ENCODE results near the gene SLCO1C1.
A peak's percentile ranks its signal among the peaks of the same experiment; 100 is the strongest.

Gene SLCO1C1, protein sequence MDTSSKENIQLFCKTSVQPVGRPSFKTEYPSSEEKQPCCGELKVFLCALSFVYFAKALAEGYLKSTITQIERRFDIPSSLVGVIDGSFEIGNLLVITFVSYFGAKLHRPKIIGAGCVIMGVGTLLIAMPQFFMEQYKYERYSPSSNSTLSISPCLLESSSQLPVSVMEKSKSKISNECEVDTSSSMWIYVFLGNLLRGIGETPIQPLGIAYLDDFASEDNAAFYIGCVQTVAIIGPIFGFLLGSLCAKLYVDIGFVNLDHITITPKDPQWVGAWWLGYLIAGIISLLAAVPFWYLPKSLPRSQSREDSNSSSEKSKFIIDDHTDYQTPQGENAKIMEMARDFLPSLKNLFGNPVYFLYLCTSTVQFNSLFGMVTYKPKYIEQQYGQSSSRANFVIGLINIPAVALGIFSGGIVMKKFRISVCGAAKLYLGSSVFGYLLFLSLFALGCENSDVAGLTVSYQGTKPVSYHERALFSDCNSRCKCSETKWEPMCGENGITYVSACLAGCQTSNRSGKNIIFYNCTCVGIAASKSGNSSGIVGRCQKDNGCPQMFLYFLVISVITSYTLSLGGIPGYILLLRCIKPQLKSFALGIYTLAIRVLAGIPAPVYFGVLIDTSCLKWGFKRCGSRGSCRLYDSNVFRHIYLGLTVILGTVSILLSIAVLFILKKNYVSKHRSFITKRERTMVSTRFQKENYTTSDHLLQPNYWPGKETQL

DNA sequence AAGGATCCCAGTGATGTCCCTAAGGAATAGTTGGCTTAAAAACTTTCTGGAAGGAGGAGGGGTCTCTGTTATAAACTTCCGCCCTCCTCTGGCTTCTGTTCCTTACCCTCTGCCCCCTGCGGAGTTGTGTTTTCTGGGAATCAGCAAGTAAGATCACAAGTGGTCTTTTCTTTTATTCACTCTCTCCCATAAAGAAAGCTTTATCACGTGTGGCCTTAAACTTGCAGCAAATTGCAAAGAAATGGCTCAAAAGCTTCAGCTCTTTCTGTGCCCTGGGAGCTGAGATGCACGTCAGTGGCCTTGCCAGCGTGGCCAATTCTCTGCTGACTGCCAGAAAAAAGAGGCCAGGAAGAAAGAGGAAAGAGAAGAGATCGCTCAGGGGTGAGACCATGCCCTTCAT lies at the start of gene SLCO1C1:
TSS of gene SLCO1C1 (plus strand) at position 101 of the 400 bp plus-strand sequence. CDS start 4,245 bp downstream, outside the sequence.
- no peak for DNase-seq (ENCODE audit: low read depth)
- TF ChIP-seq, protein P1, sequence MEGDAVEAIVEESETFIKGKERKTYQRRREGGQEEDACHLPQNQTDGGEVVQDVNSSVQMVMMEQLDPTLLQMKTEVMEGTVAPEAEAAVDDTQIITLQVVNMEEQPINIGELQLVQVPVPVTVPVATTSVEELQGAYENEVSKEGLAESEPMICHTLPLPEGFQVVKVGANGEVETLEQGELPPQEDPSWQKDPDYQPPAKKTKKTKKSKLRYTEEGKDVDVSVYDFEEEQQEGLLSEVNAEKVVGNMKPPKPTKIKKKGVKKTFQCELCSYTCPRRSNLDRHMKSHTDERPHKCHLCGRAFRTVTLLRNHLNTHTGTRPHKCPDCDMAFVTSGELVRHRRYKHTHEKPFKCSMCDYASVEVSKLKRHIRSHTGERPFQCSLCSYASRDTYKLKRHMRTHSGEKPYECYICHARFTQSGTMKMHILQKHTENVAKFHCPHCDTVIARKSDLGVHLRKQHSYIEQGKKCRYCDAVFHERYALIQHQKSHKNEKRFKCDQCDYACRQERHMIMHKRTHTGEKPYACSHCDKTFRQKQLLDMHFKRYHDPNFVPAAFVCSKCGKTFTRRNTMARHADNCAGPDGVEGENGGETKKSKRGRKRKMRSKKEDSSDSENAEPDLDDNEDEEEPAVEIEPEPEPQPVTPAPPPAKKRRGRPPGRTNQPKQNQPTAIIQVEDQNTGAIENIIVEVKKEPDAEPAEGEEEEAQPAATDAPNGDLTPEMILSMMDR (IDR thresholded peaks at IDR 0.05; ENCODE audit: low read length, missing control alignments) = no peak
- H3K4me3 ChIP-seq (replicated peaks; ENCODE audit: low read depth, low read length) = no peak within 1 kb of the TSS

DNA sequence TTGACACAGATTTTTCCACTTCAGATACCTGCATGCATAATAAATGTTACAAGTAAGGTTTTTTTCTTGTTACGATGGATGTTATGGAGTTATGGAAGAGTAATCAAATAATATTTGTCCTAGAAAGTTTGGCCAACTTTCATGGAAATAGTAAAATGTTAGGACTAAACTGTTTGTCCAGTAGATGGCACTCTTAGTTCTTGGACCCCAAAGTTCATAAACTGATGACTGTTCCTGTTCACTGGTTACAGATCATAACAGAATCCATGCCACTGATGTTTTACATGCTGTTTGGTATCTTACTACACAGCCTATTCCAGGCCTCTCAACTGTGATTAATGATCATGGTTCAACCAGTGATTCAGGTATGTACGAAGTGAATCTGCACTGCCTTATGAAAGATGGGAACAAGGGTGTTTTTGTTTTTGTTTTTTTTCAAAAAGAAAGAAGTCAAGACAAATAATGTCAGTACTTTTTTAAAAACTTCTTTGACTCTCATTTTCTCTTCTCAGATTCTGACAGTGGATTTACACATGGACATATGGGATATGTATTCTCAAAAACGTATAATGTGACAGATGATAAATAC lies 48.8 kb upstream of the SLCO1C1 start:
- DNase-seq (ENCODE audit: low read depth) = peak; percentile 75
- TF ChIP-seq, protein P1 (IDR thresholded peaks at IDR 0.05; ENCODE audit: low read length, missing control alignments) = peak; percentile 78
- H3K4me3 ChIP-seq (replicated peaks; ENCODE audit: low read depth, low read length) = no peak overlapping the region

DNA sequence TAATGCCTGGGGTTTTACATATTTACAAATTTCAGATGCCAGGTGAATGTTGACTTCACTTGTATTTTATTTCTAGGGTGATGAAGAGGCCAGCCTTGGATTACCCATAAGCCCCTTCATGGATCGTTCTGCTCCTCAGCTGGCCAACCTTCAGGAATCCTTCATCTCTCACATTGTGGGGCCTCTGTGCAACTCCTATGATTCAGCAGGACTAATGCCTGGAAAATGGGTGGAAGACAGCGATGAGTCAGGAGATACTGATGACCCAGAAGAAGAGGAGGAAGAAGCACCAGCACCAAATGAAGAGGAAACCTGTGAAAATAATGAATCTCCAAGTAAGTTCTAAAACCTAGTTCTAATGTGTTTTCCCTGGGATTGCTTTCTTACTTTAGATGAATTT lies 41.3 kb upstream of the SLCO1C1 start:
- no peak for DNase-seq (ENCODE audit: low read depth)
- TF ChIP-seq, protein P1 (IDR thresholded peaks at IDR 0.05; ENCODE audit: low read length, missing control alignments) = no peak

DNA sequence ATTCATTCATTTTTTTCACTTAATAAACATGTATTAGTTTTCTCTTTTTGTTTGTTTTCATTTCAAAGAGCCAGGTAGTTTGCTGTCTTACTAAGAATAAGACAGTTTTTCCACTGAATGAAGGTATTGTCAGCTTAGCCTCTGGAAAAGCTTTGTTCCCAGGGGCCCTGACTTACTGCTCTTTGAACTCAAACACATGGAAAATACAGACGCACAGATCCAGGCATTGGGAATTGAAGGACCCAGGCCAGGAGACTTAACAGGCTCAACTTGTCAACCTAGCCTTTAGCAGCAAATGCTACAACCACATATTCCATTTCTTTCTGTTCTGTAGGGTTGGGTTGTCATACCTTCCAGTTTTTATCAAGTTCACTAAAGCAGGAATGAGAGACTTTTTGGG lies 38.5 kb upstream of the SLCO1C1 start:
- H3K4me3 ChIP-seq (replicated peaks; ENCODE audit: low read depth, low read length) = no peak overlapping the region
- TF ChIP-seq, protein P1 (IDR thresholded peaks at IDR 0.05; ENCODE audit: low read length, missing control alignments) = no peak
- DNase-seq (ENCODE audit: low read depth) = no peak

More for the DNA sequence above, 41.3 kb upstream of the SLCO1C1 start:
- no peak overlapping the region for H3K4me3 ChIP-seq (replicated peaks; ENCODE audit: low read depth, low read length)

DNA sequence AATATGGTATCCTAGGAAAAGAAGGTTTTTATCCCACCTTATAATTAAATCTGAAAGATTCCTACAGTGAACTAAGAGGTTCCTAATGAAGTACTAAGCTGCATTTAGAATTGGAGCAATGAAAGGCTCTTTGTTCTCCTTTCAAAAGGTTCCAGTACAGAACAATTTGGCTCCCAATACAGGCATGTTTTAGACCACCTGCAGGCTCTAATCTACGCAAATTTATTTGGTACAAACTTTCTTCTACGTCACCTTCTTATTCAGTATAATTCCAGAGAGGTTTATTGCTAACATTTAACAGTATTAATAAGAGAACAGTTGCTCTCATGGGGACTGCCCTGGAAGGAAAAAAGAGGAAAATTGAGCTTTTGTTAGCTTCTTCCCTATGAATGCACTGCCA lies 37.6 kb upstream of the SLCO1C1 start:
- DNase-seq (ENCODE audit: low read depth) = no peak
- no peak overlapping the region for H3K4me3 ChIP-seq (replicated peaks; ENCODE audit: low read depth, low read length)
- TF ChIP-seq, protein P1 (IDR thresholded peaks at IDR 0.05; ENCODE audit: low read length, missing control alignments) = no peak

DNA sequence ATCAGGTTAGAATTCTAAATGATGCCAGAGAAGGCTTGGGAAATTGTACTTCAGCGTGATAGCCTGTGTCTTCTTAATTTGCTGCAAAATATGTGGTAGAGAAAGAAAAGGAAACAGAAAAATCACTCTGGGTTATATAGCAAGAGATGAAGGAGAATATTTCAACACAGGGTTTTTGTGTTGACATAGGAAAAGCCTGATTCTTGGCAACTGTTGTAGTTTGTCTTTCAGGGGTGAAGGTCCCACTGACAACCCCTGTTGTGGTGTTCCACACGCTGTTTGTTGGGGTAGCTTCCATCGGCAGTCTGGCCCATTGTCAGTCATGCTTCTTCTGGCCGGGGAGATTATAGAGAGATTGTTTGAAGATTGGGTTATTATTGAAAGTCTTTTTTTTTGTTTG lies 13.8 kb upstream of the SLCO1C1 start:
- TF ChIP-seq, protein P1 (IDR thresholded peaks at IDR 0.05; ENCODE audit: low read length, missing control alignments) = no peak
- no peak overlapping the region for H3K4me3 ChIP-seq (replicated peaks; ENCODE audit: low read depth, low read length)
- DNase-seq (ENCODE audit: low read depth) = no peak
